ENCODE results near the gene ASTN2. TPM values are rescaled to one million over a fixed set of nuclear protein-coding genes. Genes with fewer than 3 reads are reported as not detected.

Gene ASTN2
- total and polyA plus RNA-seq, 7 donors = 0.60 to 7.5 (median 2.2) TPM

DNA sequence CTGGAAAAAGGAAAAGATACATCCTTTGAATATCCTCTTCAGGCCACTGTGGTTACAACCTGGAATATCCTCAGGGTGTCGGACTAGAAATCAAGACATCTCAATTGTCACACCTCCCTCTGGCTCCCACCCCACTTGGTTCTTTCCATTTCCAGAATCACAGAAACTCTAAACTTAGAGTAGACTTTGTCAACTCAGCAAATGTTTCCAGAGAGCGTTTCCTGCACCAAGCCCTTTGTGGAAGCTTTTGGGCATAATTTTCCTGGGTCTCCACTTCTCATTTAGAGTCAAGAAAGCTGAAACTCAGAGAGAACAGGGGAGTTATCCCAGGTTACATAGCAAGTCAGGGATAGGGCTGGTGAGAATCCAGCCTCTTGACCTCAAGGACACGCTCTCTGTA, 108.8 kb downstream of the ASTN2 start:
- WGBS, 2 donors = 78 to 84% methylated on average over 3 of the region's 3 CpGs
- no peak overlapping the region for H3K4me3 ChIP-seq
- no peaks in the 10 kb centered on the region for H3K4me1 ChIP-seq
- no peak for TF ChIP-seq POLR2AphosphoS5 (IDR thresholded peaks at IDR 0.05)
- TF ChIP-seq POLR2A (IDR thresholded peaks at IDR 0.05) = no peak
- TF ChIP-seq EP300 (IDR thresholded peaks at IDR 0.05) = no peak
- TF ChIP-seq CTCF (IDR thresholded peaks at IDR 0.05) = no peak
- no peaks in the 10 kb centered on the region for H3K27me3 ChIP-seq
- H3K36me3 ChIP-seq = no peaks in the 10 kb centered on the region
- no peak overlapping the region for H3K27ac ChIP-seq
- intact Hi-C loops (cut with DNase I) = no loop called here
- H3K9me3 ChIP-seq = no peaks in the 10 kb centered on the region
- no peak for DNase-seq

DNA sequence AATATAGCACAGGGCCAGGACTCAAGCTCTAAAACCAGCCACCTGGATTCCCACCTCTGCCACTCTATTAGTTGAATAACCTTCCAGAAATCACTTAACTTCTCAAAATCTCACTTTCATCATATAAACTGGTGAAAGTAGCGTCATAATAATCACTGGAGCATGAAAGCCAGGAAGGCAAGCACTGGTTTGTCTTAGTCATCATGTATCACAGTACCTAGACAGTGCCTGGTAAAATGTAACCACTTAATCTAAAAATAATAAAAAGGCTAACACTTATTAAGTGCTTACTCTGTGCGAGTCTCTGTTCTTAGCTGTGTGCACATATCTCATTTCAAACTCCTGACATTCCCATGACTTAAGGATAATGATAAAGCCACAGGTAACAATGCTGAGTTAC, 109.4 kb downstream of the ASTN2 start:
- H3K27ac ChIP-seq = no peak overlapping the region
- DNase-seq = no peak
- no peak overlapping the region for H3K4me3 ChIP-seq
- H3K36me3 ChIP-seq = no peaks in the 10 kb centered on the region
- H3K27me3 ChIP-seq = no peaks in the 10 kb centered on the region
- H3K4me1 ChIP-seq = no peaks in the 10 kb centered on the region
- intact Hi-C loops (cut with DNase I) = no loop called here
- no peaks in the 10 kb centered on the region for H3K9me3 ChIP-seq
- TF ChIP-seq POLR2A (IDR thresholded peaks at IDR 0.05) (no peak), POLR2AphosphoS5 (IDR thresholded peaks at IDR 0.05) (no peak), EP300 (IDR thresholded peaks at IDR 0.05) (no peak), CTCF (IDR thresholded peaks at IDR 0.05) (no peak)
- WGBS, 2 donors = 81 to 85% methylated on average over 2 of the region's 2 CpGs

DNA sequence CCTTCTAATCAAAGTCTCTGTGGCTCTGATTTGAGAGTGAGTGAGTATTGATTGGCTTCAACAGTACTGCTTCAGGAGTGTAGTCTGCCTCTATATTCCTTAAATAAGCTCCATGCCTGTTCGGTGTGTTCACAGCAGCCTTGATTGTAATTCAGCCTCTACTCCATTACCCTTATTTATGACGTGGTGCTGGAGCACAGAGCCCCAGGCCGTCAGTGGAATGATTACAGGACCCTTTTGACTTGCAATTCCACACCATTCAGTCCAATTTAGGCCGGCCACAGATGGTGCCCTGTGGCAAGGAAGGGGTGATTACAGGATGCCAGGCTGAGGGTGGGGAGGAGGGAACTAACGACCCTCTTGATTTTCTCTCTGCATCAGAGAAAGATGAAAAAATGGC, 110.3 kb downstream of the ASTN2 start:
- no peaks in the 10 kb centered on the region for H3K27me3 ChIP-seq
- H3K4me1 ChIP-seq = no peaks in the 10 kb centered on the region
- no peak for DNase-seq
- no peaks in the 10 kb centered on the region for H3K9me3 ChIP-seq
- H3K27ac ChIP-seq = no peak overlapping the region
- intact Hi-C loops (cut with DNase I) = no loop called here
- H3K4me3 ChIP-seq = no peak overlapping the region
- TF ChIP-seq CTCF (IDR thresholded peaks at IDR 0.05) (no peak), POLR2AphosphoS5 (IDR thresholded peaks at IDR 0.05) (no peak), EP300 (IDR thresholded peaks at IDR 0.05) (no peak), POLR2A (IDR thresholded peaks at IDR 0.05) (no peak)
- H3K36me3 ChIP-seq = no peaks in the 10 kb centered on the region
- WGBS, 2 donors = 40 to 50% methylated on average over 5 of the region's 5 CpGs

DNA sequence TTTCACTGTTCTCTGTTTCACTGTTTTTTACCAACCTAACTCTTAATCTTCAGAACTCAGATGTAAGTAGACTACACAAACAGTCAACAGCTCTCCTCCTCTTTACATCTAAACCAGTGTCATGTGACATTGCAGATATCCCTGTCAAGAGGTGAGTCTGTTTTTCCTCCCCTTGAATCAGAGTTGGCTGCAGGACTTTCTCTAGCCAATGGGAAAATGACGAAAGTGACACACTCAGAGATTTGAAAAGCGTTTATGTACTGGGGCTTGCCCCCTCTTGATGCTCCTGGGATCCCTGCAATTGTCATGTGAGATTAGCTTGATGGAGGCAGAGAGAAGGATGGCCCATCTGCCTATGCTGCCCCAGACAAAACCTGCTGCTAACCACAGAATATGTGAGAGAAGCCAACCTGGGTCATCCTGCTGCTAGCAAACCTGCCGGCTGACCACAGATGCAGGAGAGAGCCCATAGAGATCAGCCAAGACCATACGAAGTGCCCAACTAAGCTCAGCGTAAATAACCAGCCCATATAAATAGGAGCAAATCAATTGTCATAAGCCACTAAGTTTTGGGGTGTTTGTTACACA, 111.1 kb downstream of the ASTN2 start:
- H3K4me3 ChIP-seq = no peak overlapping the region
- TF ChIP-seq CTCF (IDR thresholded peaks at IDR 0.05) (no peak), POLR2AphosphoS5 (IDR thresholded peaks at IDR 0.05) (no peak), EP300 (IDR thresholded peaks at IDR 0.05) (no peak), POLR2A (IDR thresholded peaks at IDR 0.05) (no peak)
- WGBS, 2 donors = 83 to 86% methylated on average over 5 of the region's 5 CpGs
- no peak for DNase-seq
- H3K27ac ChIP-seq = no peak overlapping the region
- intact Hi-C loops (cut with DNase I) = no loop called here
- H3K27me3 ChIP-seq = no peaks in the 10 kb centered on the region
- no peaks in the 10 kb centered on the region for H3K4me1 ChIP-seq
- H3K9me3 ChIP-seq = no peaks in the 10 kb centered on the region
- H3K36me3 ChIP-seq = no peaks in the 10 kb centered on the region

GRCh38 chr9:117302487-117302886, 112.4 kb downstream of the ASTN2 start:
- Histone ChIP-seq H3K4me3 (no peak overlapping the region), H3K27me3 (no peaks in the 10 kb centered on the region), H3K36me3 (no peaks in the 10 kb centered on the region), H3K4me1 (no peaks in the 10 kb centered on the region), H3K9me3 (no peaks in the 10 kb centered on the region), H3K27ac (no peak overlapping the region)
- no peak for DNase-seq
- intact Hi-C loops (cut with DNase I) = no loop called here
- 74 to 88% methylated on average over 2 of the region's 2 CpGs for WGBS, 2 donors
- no peak for TF ChIP-seq POLR2AphosphoS5 (IDR thresholded peaks at IDR 0.05)
- no peak for TF ChIP-seq EP300 (IDR thresholded peaks at IDR 0.05)
- TF ChIP-seq POLR2A (IDR thresholded peaks at IDR 0.05) = no peak
- no peak for TF ChIP-seq CTCF (IDR thresholded peaks at IDR 0.05)

Data from sigmoid colon (tissue), 7 donors.